Measurements from ENCODE around the gene LRMDA. TPM values are rescaled to one million over a fixed set of nuclear protein-coding genes. Genes with fewer than 3 reads are reported as not detected.

The LRMDA gene
- polyA plus RNA-seq, 1 donor (not counting 4 experiments of a cell fraction or from before 2014, with no cell fraction given) = not detected

DNA sequence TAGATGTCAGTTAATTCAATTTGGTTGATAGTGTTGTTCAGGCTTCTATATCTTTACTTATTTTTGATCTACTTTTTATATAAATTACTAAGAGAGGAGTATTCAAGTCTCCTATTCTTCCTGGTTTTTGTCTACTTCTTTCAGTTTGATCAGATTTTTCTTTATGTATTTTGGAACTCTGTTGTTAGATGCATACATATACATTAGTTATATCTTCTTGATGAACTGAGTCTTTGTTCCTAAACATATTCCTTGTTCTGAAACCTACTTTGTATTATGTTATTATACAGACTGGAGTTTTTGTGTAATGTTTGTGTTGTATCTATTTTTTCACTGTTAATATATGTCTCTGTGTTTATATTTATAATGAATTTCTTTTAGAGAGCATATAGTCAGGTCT is 118.8 kb downstream of the LRMDA start:
- no peak overlapping the region for H3K9ac ChIP-seq (ENCODE audit: control insufficient read depth, extremely low read depth, insufficient read depth, low read length)
- no peak overlapping the region for H3K4me2 ChIP-seq (ENCODE audit: control insufficient read depth, extremely low read depth, insufficient read depth, low read depth, low read length)
- no peak for TF ChIP-seq EZH2 (IDR thresholded peaks at IDR 0.05; ENCODE audit: low read length)
- TF ChIP-seq, protein P1, sequence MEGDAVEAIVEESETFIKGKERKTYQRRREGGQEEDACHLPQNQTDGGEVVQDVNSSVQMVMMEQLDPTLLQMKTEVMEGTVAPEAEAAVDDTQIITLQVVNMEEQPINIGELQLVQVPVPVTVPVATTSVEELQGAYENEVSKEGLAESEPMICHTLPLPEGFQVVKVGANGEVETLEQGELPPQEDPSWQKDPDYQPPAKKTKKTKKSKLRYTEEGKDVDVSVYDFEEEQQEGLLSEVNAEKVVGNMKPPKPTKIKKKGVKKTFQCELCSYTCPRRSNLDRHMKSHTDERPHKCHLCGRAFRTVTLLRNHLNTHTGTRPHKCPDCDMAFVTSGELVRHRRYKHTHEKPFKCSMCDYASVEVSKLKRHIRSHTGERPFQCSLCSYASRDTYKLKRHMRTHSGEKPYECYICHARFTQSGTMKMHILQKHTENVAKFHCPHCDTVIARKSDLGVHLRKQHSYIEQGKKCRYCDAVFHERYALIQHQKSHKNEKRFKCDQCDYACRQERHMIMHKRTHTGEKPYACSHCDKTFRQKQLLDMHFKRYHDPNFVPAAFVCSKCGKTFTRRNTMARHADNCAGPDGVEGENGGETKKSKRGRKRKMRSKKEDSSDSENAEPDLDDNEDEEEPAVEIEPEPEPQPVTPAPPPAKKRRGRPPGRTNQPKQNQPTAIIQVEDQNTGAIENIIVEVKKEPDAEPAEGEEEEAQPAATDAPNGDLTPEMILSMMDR (optimal IDR thresholded peaks at IDR 0.05 in 1 of 3, IDR thresholded peaks at IDR 0.05 in 1 of 3, conservative IDR thresholded peaks at IDR 0.05 in 1 of 3; ENCODE audit: extremely low read depth in 1 of 3, insufficient read depth in 2 of 3, low read length in 3 of 3) = no peak
- no peaks in the 10 kb centered on the region for H3K79me2 ChIP-seq (ENCODE audit: control insufficient read depth, insufficient read depth, low read length)
- H3K9me1 ChIP-seq (ENCODE audit: control insufficient read depth, extremely low read depth, insufficient read depth, low read length) = no peaks in the 10 kb centered on the region
- FAIRE-seq = no peak
- dilution Hi-C loops (cut with MboI; ENCODE audit: extremely low pct_ligation_motif_present, low sequenced_read_pairs) = no loop called here
- no peak overlapping the region for H2AFZ ChIP-seq (ENCODE audit: control insufficient read depth, low read length)
- H4K20me1 ChIP-seq (ENCODE audit: control insufficient read depth, extremely low read depth, insufficient read depth, low read length) = no peaks in the 10 kb centered on the region
- H3K9me3 ChIP-seq (ENCODE audit: control insufficient read depth, low read depth, low read length) = no peaks in the 10 kb centered on the region
- DNase-seq (ENCODE audit: low read depth, low spot score) = no peak
- no peaks in the 10 kb centered on the region for H3K4me1 ChIP-seq (ENCODE audit: control insufficient read depth, extremely low read depth, insufficient read depth, low read length)
- H3K36me3 ChIP-seq (ENCODE audit: control insufficient read depth in 2 of 2, extremely low read depth in 1 of 2, insufficient read depth in 2 of 2, low read length in 2 of 2) = no peaks in the 10 kb centered on the region
- no peak overlapping the region for H3K27ac ChIP-seq (ENCODE audit: control insufficient read depth, insufficient read depth, low read length)
- H3K4me3 ChIP-seq (ENCODE audit: control insufficient read depth in 2 of 3, extremely low read depth in 1 of 3, insufficient read depth in 2 of 3, low read depth in 1 of 3, low read length in 3 of 3) = no peak overlapping the region
- H3K27me3 ChIP-seq (ENCODE audit: control insufficient read depth, extremely low read depth, insufficient read depth, low read length) = no peaks in the 10 kb centered on the region

DNA sequence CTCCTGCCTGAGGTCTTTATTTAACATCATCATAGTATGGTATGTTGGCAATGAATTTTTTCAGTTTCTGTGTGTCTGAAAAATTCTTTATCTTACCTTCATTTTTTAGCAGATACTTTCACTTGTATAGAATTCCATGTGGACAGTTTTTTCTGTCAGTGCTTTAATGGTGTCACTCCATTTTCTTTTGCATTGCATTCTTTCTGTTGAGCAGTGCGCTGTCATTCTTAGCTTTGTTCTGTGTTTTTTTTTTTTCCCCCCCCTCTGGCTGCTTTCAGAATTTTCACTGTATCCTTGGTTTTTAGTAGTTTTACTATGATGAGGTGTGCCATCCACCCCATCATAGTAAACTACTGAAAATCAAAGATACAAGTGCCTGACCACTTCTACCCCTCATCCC is 120.7 kb downstream of the LRMDA start:
- no peak for DNase-seq (ENCODE audit: low read depth, low spot score)
- Histone ChIP-seq H3K9ac (ENCODE audit: control insufficient read depth, extremely low read depth, insufficient read depth, low read length) (no peak overlapping the region), H3K27ac (ENCODE audit: control insufficient read depth, insufficient read depth, low read length) (no peak overlapping the region), H2AFZ (ENCODE audit: control insufficient read depth, low read length) (no peak overlapping the region), H3K4me3 (ENCODE audit: control insufficient read depth in 2 of 3, extremely low read depth in 1 of 3, insufficient read depth in 2 of 3, low read depth in 1 of 3, low read length in 3 of 3) (no peak overlapping the region), H3K9me1 (ENCODE audit: control insufficient read depth, extremely low read depth, insufficient read depth, low read length) (no peaks in the 10 kb centered on the region), H4K20me1 (ENCODE audit: control insufficient read depth, extremely low read depth, insufficient read depth, low read length) (no peaks in the 10 kb centered on the region), H3K36me3 (ENCODE audit: control insufficient read depth in 2 of 2, extremely low read depth in 1 of 2, insufficient read depth in 2 of 2, low read length in 2 of 2) (no peaks in the 10 kb centered on the region), H3K9me3 (ENCODE audit: control insufficient read depth, low read depth, low read length) (no peaks in the 10 kb centered on the region), H3K27me3 (ENCODE audit: control insufficient read depth, extremely low read depth, insufficient read depth, low read length) (no peaks in the 10 kb centered on the region), H3K4me2 (ENCODE audit: control insufficient read depth, extremely low read depth, insufficient read depth, low read depth, low read length) (no peak overlapping the region), H3K4me1 (ENCODE audit: control insufficient read depth, extremely low read depth, insufficient read depth, low read length) (no peaks in the 10 kb centered on the region), H3K79me2 (ENCODE audit: control insufficient read depth, insufficient read depth, low read length) (no peaks in the 10 kb centered on the region)
- no peak for FAIRE-seq
- dilution Hi-C loops (cut with MboI; ENCODE audit: extremely low pct_ligation_motif_present, low sequenced_read_pairs) = no loop called here
- TF ChIP-seq EZH2 (IDR thresholded peaks at IDR 0.05; ENCODE audit: low read length) = no peak
- TF ChIP-seq, protein P1 (optimal IDR thresholded peaks at IDR 0.05 in 1 of 3, IDR thresholded peaks at IDR 0.05 in 1 of 3, conservative IDR thresholded peaks at IDR 0.05 in 1 of 3; ENCODE audit: extremely low read depth in 1 of 3, insufficient read depth in 2 of 3, low read length in 3 of 3) = no peak

All from keratinocyte (primary cell).